GM12892 (cell line): ENCODE data around the gene CA7.

Source experiments
- DNase-seq: peaks from one replicate; pipeline ENCODE4 v3.0.0; 2011; ENCODE audit not compliant: insufficient read length
- FAIRE-seq: peaks from 2 replicates; lab custom pipeline; 2011; peaks lifted over from hg19 to GRCh38; lab: Jason Lieb, UNC
- POLR2A ChIP-seq: IDR thresholded peaks from 2 replicates; pipeline ENCODE4 v1.6.1; 2011; ENCODE audit warnings: low read depth, low read length, control low read depth
- POLR2AphosphoS5 ChIP-seq: IDR thresholded peaks from 2 replicates; pipeline ENCODE4 v1.6.1; 2011; ENCODE audit warnings: low read depth, low read length, control low read depth
- TAF1 ChIP-seq: IDR thresholded peaks from 2 replicates; pipeline ENCODE4 v1.6.1; 2011; ENCODE audit warnings: low read depth, mild to moderate bottlenecking, control low read depth, low read length, borderline replicate concordance

The CA7 gene

DNA sequence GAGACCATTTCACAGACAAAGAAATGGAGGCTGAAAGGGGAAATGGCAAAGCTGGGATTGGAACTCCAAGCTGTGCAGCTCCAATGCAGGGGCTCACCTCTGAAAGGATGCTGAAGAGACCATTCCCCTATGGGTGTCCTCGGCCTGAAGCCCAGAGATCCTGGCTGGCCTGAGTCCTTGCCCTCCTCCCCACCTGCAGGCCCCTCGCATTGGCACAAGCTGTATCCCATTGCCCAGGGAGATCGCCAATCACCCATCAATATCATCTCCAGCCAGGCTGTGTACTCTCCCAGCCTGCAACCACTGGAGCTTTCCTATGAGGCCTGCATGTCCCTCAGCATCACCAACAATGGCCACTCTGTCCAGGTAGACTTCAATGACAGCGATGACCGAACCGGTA, 2.6 kb downstream of the CA7 start:
- DNase-seq (no peak), FAIRE-seq (no peak)
- TF ChIP-seq TAF1 (no peak), POLR2AphosphoS5 (no peak), POLR2A (no peak)

DNA sequence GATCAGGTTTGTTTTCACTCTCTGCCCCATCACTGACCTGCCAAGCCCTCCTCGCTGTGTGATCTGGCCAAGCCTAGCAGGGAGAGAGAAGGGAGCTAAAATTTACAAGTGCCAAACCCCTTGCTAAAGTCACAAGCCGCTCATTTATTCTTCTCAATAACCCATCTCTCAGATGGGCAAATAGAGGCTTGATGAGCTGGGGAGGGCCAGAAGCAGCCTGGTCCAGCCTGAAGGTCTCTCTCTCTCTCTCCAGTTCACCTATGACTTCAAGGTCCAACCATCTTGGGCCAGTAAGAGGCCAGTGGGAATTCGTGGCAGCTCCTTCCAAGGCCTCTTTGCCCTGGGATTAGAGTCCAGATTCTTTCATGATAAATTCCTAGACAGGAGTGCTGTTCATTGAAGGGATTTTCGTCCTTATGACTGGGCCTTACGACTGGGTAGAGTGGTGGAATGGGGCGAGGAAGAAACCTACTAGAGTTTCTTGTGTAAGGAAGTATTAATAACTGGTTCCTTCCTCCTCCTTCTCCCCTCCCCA, 3.4 kb downstream of the CA7 start:
- DNase-seq (no peak), FAIRE-seq (no peak)
- TF ChIP-seq POLR2AphosphoS5 (no peak), TAF1 (no peak), POLR2A (no peak)

DNA sequence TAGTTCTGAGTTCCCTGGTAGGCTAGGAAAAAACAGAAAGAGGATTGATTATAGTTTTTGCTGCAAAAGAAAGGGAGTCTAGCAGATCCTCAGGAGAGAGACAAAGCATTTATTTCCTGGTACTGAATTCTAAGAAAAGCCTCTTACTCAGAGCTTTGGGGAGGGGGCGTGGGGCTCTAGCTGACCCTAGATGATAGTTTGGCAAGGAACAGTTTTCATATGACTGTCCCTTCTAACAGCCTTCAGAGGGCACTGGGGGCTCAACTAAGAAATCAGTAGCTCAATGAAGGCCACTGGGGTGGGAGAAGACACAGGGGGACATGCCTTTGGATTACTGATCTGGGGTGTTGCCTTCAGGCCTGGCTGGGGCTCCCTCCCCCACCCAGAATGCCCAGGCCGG, 4.0 kb downstream of the CA7 start:
- DNase-seq = no peak
- no peak for TF ChIP-seq POLR2AphosphoS5
- TF ChIP-seq TAF1 = no peak
- no peak for TF ChIP-seq POLR2A
- no peak for FAIRE-seq

DNA sequence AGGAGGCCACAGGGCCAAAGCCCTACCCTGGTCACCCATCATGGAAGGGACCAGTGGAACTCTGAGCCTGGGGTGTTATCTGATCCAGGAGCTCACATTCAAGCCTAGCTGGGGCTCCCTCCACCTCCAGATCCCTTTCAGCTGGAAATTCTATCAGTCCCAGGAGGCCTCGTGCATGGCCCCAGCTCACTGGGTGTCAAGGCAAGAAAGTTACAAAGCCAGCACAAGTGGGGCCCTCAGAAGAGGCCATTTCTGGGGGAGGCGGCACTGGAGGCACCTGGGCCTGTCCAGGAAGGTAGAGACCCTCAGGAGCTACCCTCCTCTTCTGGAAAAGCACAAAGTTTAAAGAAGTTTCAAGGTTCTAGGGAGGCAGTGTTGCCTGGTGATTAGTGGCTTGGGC, 4.8 kb downstream of the CA7 start:
- FAIRE-seq = no peak
- no peak for DNase-seq
- TF ChIP-seq POLR2A (no peak), POLR2AphosphoS5 (no peak), TAF1 (no peak)

DNA sequence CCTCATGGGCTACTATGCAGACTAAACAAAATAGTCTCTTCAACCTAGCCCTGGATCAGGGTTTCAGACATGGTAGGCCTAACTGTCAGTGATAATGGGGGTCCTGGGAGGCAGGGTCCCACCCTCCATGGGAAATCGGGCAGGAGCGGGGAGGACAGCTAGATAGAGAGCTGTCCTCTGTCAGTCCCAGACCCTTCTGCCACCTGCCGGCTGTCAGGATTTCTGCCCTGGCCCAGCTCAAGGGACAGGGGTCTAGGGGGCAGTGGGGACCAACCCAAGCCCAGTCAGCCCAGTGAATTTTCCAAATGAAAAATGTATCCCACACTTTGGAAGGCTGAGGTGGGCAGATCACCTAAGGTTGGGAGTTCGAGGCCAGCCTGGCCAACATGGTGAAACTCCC, 5.3 kb downstream of the CA7 start:
- DNase-seq (no peak), FAIRE-seq (no peak)
- no peak for TF ChIP-seq POLR2A
- TF ChIP-seq POLR2AphosphoS5 = no peak

DNA sequence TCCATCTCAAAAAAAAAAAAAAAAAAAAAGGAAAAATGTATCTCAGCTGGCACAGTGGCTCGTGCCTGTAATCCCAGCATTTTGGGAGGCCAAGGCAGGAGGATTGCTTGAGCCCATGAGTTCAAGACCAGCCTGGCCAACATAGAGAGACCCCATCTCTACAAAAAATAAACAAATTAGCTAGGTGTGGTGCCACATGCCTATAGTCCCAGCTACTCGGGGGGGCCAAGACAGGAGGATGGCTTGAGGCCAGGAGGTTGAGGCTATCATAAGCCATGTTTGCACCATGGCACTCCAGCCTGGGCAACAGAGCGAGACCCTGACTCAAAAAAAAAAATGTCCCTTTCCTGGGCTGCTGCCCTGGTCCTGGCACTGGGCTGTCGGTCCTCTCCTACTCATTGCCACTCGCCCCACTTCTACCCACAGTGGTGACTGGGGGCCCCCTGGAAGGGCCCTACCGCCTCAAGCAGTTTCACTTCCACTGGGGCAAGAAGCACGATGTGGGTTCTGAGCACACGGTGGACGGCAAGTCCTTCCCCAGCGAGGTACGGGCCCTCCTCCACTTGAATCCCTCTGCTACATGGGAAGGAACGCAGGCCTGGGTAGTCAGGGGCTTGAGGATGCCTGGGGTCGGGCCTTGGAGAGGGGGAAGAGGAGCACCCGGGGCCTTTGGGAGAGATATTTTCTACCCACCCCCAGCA, 6.1 kb downstream of the CA7 start:
- FAIRE-seq (no peak), DNase-seq (no peak)
- TF ChIP-seq POLR2A (no peak), POLR2AphosphoS5 (no peak), TAF1 (no peak)

DNA sequence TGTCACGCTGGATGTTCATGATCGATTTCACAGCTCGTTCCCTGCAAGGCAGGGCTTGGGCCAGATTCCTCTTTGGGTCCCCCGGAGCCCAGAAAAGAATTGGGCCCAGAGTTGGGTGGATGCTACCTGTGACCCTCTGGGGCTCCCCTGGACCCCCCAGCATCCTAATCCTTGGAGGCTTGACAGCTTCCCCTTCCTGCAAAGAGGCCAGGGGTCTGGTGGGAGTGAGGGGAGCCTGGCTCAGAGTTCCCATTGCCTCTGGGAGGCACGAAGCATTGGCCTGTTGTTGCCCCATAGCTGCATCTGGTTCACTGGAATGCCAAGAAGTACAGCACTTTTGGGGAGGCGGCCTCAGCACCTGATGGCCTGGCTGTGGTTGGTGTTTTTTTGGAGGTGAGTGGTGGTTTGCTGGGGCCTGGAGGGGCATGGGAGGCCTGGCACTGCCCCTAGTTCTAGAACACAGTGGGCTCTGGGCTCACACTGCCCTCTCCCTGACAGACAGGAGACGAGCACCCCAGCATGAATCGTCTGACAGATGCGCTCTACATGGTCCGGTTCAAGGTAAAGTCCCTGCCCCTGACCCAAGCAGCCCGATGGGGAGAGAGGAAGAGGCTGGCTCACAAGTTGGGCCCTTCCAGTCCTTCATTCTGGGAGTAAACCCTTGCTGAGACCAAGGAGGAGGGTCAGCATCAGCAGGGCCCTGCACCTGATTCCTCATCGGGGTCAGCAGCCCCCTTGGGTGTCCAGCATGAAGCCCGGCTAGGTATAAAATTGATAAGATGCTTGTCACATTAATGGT, 7.2 kb downstream of the CA7 start:
- DNase-seq (no peak), FAIRE-seq (no peak)
- TF ChIP-seq TAF1 (no peak), POLR2A (no peak), POLR2AphosphoS5 (no peak)

DNA sequence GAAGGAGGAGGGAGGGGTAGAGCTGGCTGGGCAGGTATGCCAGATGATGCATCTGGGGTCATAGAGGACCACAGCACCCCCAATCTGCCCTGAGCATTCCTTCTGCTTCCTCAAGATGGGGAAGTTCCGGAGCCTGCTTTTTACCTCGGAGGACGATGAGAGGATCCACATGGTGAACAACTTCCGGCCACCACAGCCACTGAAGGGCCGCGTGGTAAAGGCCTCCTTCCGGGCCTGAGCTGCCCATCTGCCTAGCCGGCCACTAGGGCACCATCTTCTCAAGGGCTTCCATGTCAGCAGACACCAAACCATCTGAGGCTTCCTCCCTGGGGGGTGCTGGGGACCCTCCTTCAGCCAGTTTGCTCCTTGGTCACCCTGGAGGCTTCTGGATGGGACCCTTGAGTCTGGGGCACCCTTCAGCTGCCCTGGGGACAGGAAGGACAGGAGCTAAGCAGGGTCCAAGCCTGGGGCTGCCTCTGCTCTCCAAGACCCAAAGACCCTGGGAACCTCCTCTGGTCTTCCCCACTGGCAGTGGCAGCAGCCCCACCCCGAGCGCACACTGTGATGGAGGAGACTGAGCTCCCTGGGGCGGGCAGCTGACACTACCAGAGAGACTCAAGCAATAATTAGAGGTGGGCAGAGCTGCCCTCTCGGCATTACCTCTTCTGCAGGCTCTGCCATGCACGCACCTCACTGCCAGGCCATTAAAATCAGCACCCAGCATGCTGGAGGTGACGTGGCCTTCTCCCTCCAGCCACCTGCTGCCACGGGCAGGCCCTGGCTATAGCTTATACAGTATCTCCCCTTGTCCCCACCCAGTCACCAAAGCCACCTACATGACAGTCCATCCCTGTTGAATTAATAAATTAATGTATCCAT, 9.3 kb downstream of the CA7 start:
- DNase-seq = no peak
- FAIRE-seq = no peak
- TF ChIP-seq POLR2A = no peak
- no peak for TF ChIP-seq POLR2AphosphoS5
- TF ChIP-seq TAF1 = no peak

DNA sequence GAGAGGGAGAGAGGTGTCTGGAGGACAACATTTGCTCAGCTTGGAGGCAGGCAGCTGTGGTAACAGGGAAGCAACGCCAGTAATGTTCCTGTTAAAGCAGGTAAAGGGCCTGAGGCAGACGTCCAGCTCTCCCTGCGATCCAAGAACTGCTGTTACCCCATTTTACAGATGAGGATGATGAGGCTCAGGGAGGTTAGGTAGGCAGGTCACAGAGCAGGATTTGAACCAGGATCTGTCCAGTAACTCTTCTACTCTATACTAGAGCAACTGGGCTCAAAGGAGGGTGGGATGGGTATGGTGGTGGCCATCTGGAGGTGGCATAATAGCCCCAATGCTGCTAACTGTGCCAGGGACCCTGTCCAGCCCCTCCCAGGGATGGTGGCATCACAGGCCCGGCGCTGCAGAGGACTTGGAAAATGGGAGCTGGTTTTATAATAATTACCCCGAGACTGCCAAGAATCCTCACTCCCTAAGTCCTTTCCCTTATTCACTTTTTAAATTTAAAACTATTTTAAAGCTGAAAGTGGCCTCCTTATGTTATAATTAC, 12.0 kb downstream of the CA7 start:
- FAIRE-seq (no peak), DNase-seq (no peak)
- TF ChIP-seq POLR2A = no peak
- TF ChIP-seq POLR2AphosphoS5 = no peak
- no peak for TF ChIP-seq TAF1

DNA sequence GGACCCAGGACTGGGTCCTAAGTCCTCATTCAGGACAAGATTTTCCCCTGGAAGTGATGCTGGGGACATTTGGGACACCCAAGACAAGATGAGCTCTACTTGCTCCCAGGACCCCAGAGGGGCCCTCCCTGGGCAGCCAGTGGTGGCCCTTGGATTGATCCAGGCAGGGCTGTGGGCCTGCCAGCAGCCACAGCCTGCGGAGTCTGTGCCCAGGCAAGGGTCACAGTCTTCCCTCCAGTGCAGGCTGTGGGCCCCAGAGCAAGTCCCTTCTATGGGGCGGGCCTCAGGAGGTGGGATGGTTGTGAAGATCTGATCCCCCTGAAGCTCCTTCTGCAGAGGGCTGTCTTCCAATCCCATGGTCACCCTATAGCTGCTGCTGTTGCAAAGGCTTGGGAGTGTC, 12.6 kb downstream of the CA7 start:
- DNase-seq (no peak), FAIRE-seq (no peak)
- TF ChIP-seq POLR2AphosphoS5 = no peak
- no peak for TF ChIP-seq TAF1
- TF ChIP-seq POLR2A = no peak

DNA sequence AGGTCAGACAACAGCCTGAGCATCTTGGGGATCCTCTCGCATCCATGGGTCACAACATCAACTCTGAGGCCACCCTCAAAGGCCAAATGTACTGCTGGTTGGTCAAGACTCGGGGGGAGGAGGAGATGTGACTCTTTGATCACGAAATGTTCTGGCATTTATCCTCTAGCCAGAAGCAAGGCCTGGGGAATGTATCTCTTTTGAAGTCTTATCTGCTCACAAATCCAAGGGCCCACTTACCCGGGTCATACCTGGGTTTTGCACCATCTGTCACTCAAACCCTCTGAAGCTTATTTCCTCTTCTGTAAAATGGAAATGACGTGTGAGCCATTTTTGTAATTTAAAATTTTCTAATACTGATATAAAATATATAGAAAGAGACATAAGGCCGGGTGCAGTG, 13.2 kb downstream of the CA7 start:
- DNase-seq (no peak), FAIRE-seq (no peak)
- TF ChIP-seq POLR2AphosphoS5 = no peak
- TF ChIP-seq TAF1 = no peak
- no peak for TF ChIP-seq POLR2A
